COLO829 (cell line): ENCODE data around the gene CLOCK.

Experiments used
- DNase-seq: peaks from one replicate; pipeline ENCODE4 v3.0.0; 2012; ENCODE audit warnings: low spot score

Gene CLOCK

GRCh38 chr4:55483315-55483714, 63.4 kb downstream of the CLOCK start:
- no peak for DNase-seq

GRCh38 chr4:55475394-55476243, 71.1 kb downstream of the CLOCK start:
- no peak for DNase-seq

GRCh38 chr4:55469979-55470378, 76.7 kb downstream of the CLOCK start:
- DNase-seq = no peak

- no peak for DNase-seq
Measured at GRCh38 chr4:55468724-55469123, 78.0 kb downstream of the CLOCK start.

GRCh38 chr4:55466001-55466400, 80.7 kb downstream of the CLOCK start:
- DNase-seq = no peak

- DNase-seq = no peak
Measured at GRCh38 chr4:55458611-55459010, 88.1 kb downstream of the CLOCK start.

- no peak for DNase-seq
Measured at GRCh38 chr4:55458164-55458563, 88.5 kb downstream of the CLOCK start.

- DNase-seq = no peak
Measured at GRCh38 chr4:55450566-55450965, 96.1 kb downstream of the CLOCK start.

- no peak for DNase-seq
Measured at GRCh38 chr4:55447831-55448230, 98.9 kb downstream of the CLOCK start.

GRCh38 chr4:55447108-55447708, 99.5 kb downstream of the CLOCK start:
- no peak for DNase-seq

- no peak for DNase-seq
Measured at GRCh38 chr4:55446578-55446922, 100.2 kb downstream of the CLOCK start.

- DNase-seq = no peak
Measured at GRCh38 chr4:55445921-55446577, 100.7 kb downstream of the CLOCK start.

GRCh38 chr4:55444827-55445226, 101.9 kb downstream of the CLOCK start:
- no peak for DNase-seq

- no peak for DNase-seq
Measured at GRCh38 chr4:55442541-55442940, 104.2 kb downstream of the CLOCK start.

- no peak for DNase-seq
Measured at GRCh38 chr4:55440786-55441185, 105.9 kb downstream of the CLOCK start.

GRCh38 chr4:55439023-55439422, 107.7 kb downstream of the CLOCK start:
- no peak for DNase-seq

- no peak for DNase-seq
Measured at GRCh38 chr4:55438314-55438713, 108.4 kb downstream of the CLOCK start.

GRCh38 chr4:55437823-55438222, 108.9 kb downstream of the CLOCK start:
- DNase-seq = no peak

GRCh38 chr4:55437356-55437796, 109.3 kb downstream of the CLOCK start:
- no peak for DNase-seq

GRCh38 chr4:55435141-55435841, 111.4 kb downstream of the CLOCK start:
- DNase-seq = no peak

- DNase-seq = no peak
Measured at GRCh38 chr4:55431710-55432336, 114.9 kb downstream of the CLOCK start.

GRCh38 chr4:55424791-55425190, 121.9 kb downstream of the CLOCK start:
- no peak for DNase-seq
